Calu3 (cell line): ENCODE results near the gene JARID2. TPM values are rescaled to one million over a fixed set of nuclear protein-coding genes. Genes with fewer than 3 reads are reported as not detected.

ENCODE experiments used
- BruUV-seq: library from RNA; stranded (reverse); fragments of 400-500 nt; replicated peaks from 2 replicates; lab custom pipeline; 2021; lab: Mats Ljungman, UMichigan
- CTCF ChIA-PET: fragments of 300-600 bp; sonication (Branson Sonifier 250); formaldehyde crosslinking; loops from one replicate; lab custom pipeline; 2022; ENCODE audit warnings: antibody characterized with exemption; lab: Charles Lee
- DNase-seq: peaks from one replicate; pipeline ENCODE4 v3.0.0; 2022
- H3K27ac Mint-ChIP-seq: one replicate; pipeline ENCODE4 v1.8.0; 2022; ENCODE audit warnings: mixed read lengths; ENCODE audit not compliant: unreplicated experiment
- H3K27me3 Mint-ChIP-seq: one replicate; pipeline ENCODE4 v1.8.0; 2022; ENCODE audit warnings: mixed read lengths; ENCODE audit not compliant: unreplicated experiment
- H3K36me3 Mint-ChIP-seq: one replicate; pipeline ENCODE4 v1.8.0; 2022; ENCODE audit warnings: mild to moderate bottlenecking, moderate library complexity, mixed read lengths; ENCODE audit not compliant: insufficient read depth, unreplicated experiment
- H3K4me1 Mint-ChIP-seq: one replicate; pipeline ENCODE4 v1.8.0; 2022; ENCODE audit warnings: mild to moderate bottlenecking, low read depth, mixed read lengths; ENCODE audit not compliant: unreplicated experiment
- H3K4me3 Mint-ChIP-seq: one replicate; pipeline ENCODE4 v1.8.0; 2022; ENCODE audit warnings: mild to moderate bottlenecking, low read depth, moderate library complexity, mixed read lengths; ENCODE audit not compliant: unreplicated experiment
- H3K9me3 Mint-ChIP-seq: one replicate; pipeline ENCODE4 v1.8.0; 2022; ENCODE audit warnings: low read depth, mixed read lengths; ENCODE audit not compliant: unreplicated experiment
- CTCF ChIP-seq: fragments of 200-600 bp; IDR thresholded peaks from one replicate; pipeline ENCODE4 v1.8.0; 2022; ENCODE audit warnings: antibody characterized with exemption; ENCODE audit not compliant: unreplicated experiment
- intact Hi-C: fragments of 100-400 bp; cut with micrococcal nuclease; formaldehyde crosslinking; loops from one replicate; pipeline ENCODE4 v1.10.0; 2022; ENCODE audit not compliant: unreplicated experiment
- total RNA-seq: library from RNA; stranded (reverse); gene quantifications from 2 replicates; pipeline ENCODE4 v1.2.3, GENCODE V29; 2022

The JARID2 gene
- total RNA-seq, 1 experiment from 2014 or later, result 9.4 TPM

GRCh38 chr6:15359335-15359862 is 113.5 kb downstream of the JARID2 start:
- no peaks in the 10 kb centered on the region for H3K27me3 Mint-ChIP-seq
- no peak overlapping the region for H3K4me3 Mint-ChIP-seq
- DNase-seq, result no peak
- intact Hi-C loops, result no loop called here
- H3K27ac Mint-ChIP-seq, result no peak overlapping the region
- no TSS peak for BruUV-seq
- peaks cover 8% of the 10 kb centered on the region for H3K4me1 Mint-ChIP-seq
- no peaks in the 10 kb centered on the region for H3K9me3 Mint-ChIP-seq
- CTCF ChIA-PET, result no interaction called here
- no peaks in the 10 kb centered on the region for H3K36me3 Mint-ChIP-seq
- TF ChIP-seq CTCF, result no peak

GRCh38 chr6:15360300-15360699 is 114.4 kb downstream of the JARID2 start:
- no peaks in the 10 kb centered on the region for H3K9me3 Mint-ChIP-seq
- CTCF ChIA-PET, result interaction anchor here (0.6 kb wide), 1 partner anchor 19 kb away, joined by 5 read pairs; no protein-coding TSS in a partner anchor
- no TSS peak for BruUV-seq

GRCh38 chr6:15361197-15361596 is 115.3 kb downstream of the JARID2 start:
- no peaks in the 10 kb centered on the region for H3K36me3 Mint-ChIP-seq
- no peak for DNase-seq
- BruUV-seq, result no TSS peak
- intact Hi-C loops, result loop anchor here (10.0 kb wide), 1 partner anchor 116 kb away; the partner anchor contains the start of gene JARID2
- CTCF ChIA-PET, result interaction anchor here (0.7 kb wide), 2 partner anchors 8 to 33 kb away, joined by 4 to 6 read pairs; no protein-coding TSS in a partner anchor
- no peaks in the 10 kb centered on the region for H3K27me3 Mint-ChIP-seq
- no peak for TF ChIP-seq CTCF
- peaks cover 16% of the 10 kb centered on the region for H3K4me1 Mint-ChIP-seq
- H3K27ac Mint-ChIP-seq, result no peak overlapping the region
- no peak overlapping the region for H3K4me3 Mint-ChIP-seq
- no peaks in the 10 kb centered on the region for H3K9me3 Mint-ChIP-seq

More at GRCh38 chr6:15360300-15360699, 114.4 kb downstream of the JARID2 start:
- no peaks in the 10 kb centered on the region for H3K27me3 Mint-ChIP-seq
- H3K4me3 Mint-ChIP-seq, result no peak overlapping the region
- no peak overlapping the region for H3K27ac Mint-ChIP-seq
- H3K4me1 Mint-ChIP-seq, result peaks cover 8% of the 10 kb centered on the region
- no peak for DNase-seq
- H3K36me3 Mint-ChIP-seq, result no peaks in the 10 kb centered on the region
- intact Hi-C loops, result loop anchor here (10.0 kb wide), 1 partner anchor 115 kb away; the partner anchor contains the start of gene JARID2
- no peak for TF ChIP-seq CTCF

- intact Hi-C loops, result loop anchor here (10.0 kb wide), 1 partner anchor 118 kb away; the partner anchor contains the start of gene JARID2
- H3K4me1 Mint-ChIP-seq, result peaks cover 29% of the 10 kb centered on the region
- TF ChIP-seq CTCF, result no peak
- H3K27me3 Mint-ChIP-seq, result no peaks in the 10 kb centered on the region
- no TSS peak for BruUV-seq
- H3K27ac Mint-ChIP-seq, result no peak overlapping the region
- no peak for DNase-seq
- H3K9me3 Mint-ChIP-seq, result no peaks in the 10 kb centered on the region
- no peak overlapping the region for H3K4me3 Mint-ChIP-seq
- CTCF ChIA-PET, result no interaction called here
- no peaks in the 10 kb centered on the region for H3K36me3 Mint-ChIP-seq
Observed at GRCh38 chr6:15362274-15363160, 116.6 kb downstream of the JARID2 start.
